SK-N-SH (cell line): ENCODE results near the gene OSBPL7. TPM values are rescaled to one million over a fixed set of nuclear protein-coding genes. Genes with fewer than 3 reads are reported as not detected.

Experiments
- CTCF ChIA-PET: fragments of 300-600, 350-600 bp; formaldehyde crosslinking; extraction: SDS; loops from one replicate; lab custom pipeline; 2021; lab: Yijun Ruan, JAX
- POLR2A ChIA-PET: fragments of 350-600 bp; sonication (Branson Sonifier 250); formaldehyde crosslinking; extraction: SDS; loops from one replicate; lab custom pipeline; 2020; ENCODE audit warnings: antibody characterized with exemption, inconsistent platforms; lab: Yijun Ruan, JAX
- DNase-seq: peaks from one replicate; pipeline ENCODE4 v3.0.0; 2012
- H2AFZ ChIP-seq: fragments of 200-600 bp; sonication (generic); 2 replicates; pipeline ENCODE4 v1.8.1; 2016; ENCODE audit warnings: antibody characterized with exemption, mild to moderate bottlenecking, low read depth
- H3F3A ChIP-seq: fragments of 200-600 bp; sonication (generic); replicated peaks from 2 replicates; pipeline ENCODE3; 2016; ENCODE audit warnings: antibody characterized with exemption, mild to moderate bottlenecking; ENCODE audit not compliant: insufficient read depth
- H3K27ac ChIP-seq, 2 experiments: fragments of 200-500 bp in 1 of 2; fragments of 200-600 bp in 1 of 2; sonication (Bioruptor generic) in 1 of 2; sonication (generic), shearing (Covaris generic) in 1 of 2; 2 replicates each; pipeline versions ENCODE4 v1.5.1 to v1.6.1; 2014 to 2016; ENCODE audit warnings: low read depth in 2 of 2, inconsistent platforms in 1 of 2, low read length in 1 of 2, mild to moderate bottlenecking in 1 of 2, mixed read lengths in 1 of 2
- H3K27me3 ChIP-seq: fragments of 200-600 bp; sonication (generic), shearing (Covaris generic); 2 replicates; pipeline ENCODE4 v1.6.1; 2016; ENCODE audit warnings: mixed run types; ENCODE audit not compliant: insufficient read depth
- H3K36me3 ChIP-seq, 2 experiments: fragments of 200-500 bp in 1 of 2; fragments of 200-600 bp in 1 of 2; sonication (Bioruptor generic) in 1 of 2; sonication (generic) in 1 of 2; replicated peaks in 1 of 2; 2 replicates each; pipeline versions ENCODE3 to v1.5.1; 2014 to 2016; ENCODE audit warnings: low read length in 1 of 2, mild to moderate bottlenecking in 1 of 2; ENCODE audit not compliant: insufficient read depth in 2 of 2, control insufficient read depth in 1 of 2
- H3K4me1 ChIP-seq, 2 experiments: fragments of 200-500 bp in 1 of 2; fragments of 200-600 bp in 1 of 2; sonication (Bioruptor generic) in 1 of 2; sonication (generic), shearing (Covaris generic) in 1 of 2; 2 replicates each; pipeline versions ENCODE4 v1.5.1 to v1.6.1; 2014 to 2016; ENCODE audit warnings: low read depth in 1 of 2, low read length in 1 of 2, mixed run types in 1 of 2; ENCODE audit not compliant: insufficient read depth in 2 of 2, control insufficient read depth in 1 of 2
- H3K4me2 ChIP-seq: fragments of 200-600 bp; sonication (generic), shearing (Covaris generic); 2 replicates; pipeline ENCODE4 v1.6.1; 2017; ENCODE audit warnings: mixed run types
- H3K4me3 ChIP-seq, 2 experiments: fragments of 200-500 bp in 1 of 2; fragments of 200-600 bp in 1 of 2; sonication (Bioruptor generic) in 1 of 2; sonication (generic), shearing (Covaris generic) in 1 of 2; 2 replicates each; pipeline versions ENCODE4 v1.5.1 to v1.8.1; 2014 to 2016; ENCODE audit warnings: low read depth in 2 of 2, inconsistent platforms in 1 of 2, low read length in 1 of 2, mild to moderate bottlenecking in 1 of 2, mixed read lengths in 1 of 2, moderate library complexity in 1 of 2
- H3K79me2 ChIP-seq: fragments of 200-600 bp; sonication (generic); 2 replicates; pipeline ENCODE4 v1.8.1; 2017; ENCODE audit warnings: mild to moderate bottlenecking; ENCODE audit not compliant: insufficient read depth
- H3K9ac ChIP-seq: fragments of 200-600 bp; sonication (generic); 2 replicates; pipeline ENCODE4 v1.6.1; 2017; ENCODE audit warnings: mixed run types
- H3K9me2 ChIP-seq: fragments of 200-600 bp; sonication (generic); 2 replicates; pipeline ENCODE4 v1.6.1; 2017; ENCODE audit warnings: mixed run types
- H3K9me3 ChIP-seq: fragments of 200-600 bp; sonication (generic); 2 replicates; pipeline ENCODE4 v1.6.1; 2017; ENCODE audit warnings: mixed run types, mild to moderate bottlenecking, moderate library complexity
- H4K20me1 ChIP-seq: fragments of 200-600 bp; sonication (generic); 2 replicates; pipeline ENCODE4 v1.6.1; 2017; ENCODE audit warnings: mild to moderate bottlenecking, mixed run types; ENCODE audit not compliant: insufficient read depth
- CTCF ChIP-seq: fragments of 200-600 bp; sonication (generic); IDR thresholded peaks from 2 replicates; pipeline ENCODE4 v1.6.1; 2017; ENCODE audit warnings: antibody characterized with exemption, mild to moderate bottlenecking, moderate library complexity
- EZH2phosphoT487 ChIP-seq: fragments of 200-600 bp; sonication (generic); IDR thresholded peaks from 2 replicates; pipeline ENCODE4 v1.6.1; 2017; ENCODE audit warnings: low read depth, mixed run types, mild to moderate bottlenecking, antibody characterized with exemption, moderate library complexity, borderline replicate concordance
- FOXM1 ChIP-seq: IDR thresholded peaks from 2 replicates; pipeline ENCODE4 v1.4.0; 2012; ENCODE audit warnings: low read depth, mild to moderate bottlenecking
- GATA2 ChIP-seq: sonication (generic); formaldehyde crosslinking; IDR thresholded peaks from 2 replicates; pipeline ENCODE4 v1.5.0; 2020; ENCODE audit warnings: mild to moderate bottlenecking, missing genetic modification reagents
- MAX ChIP-seq: IDR thresholded peaks from 2 replicates; pipeline ENCODE4 v1.4.0; 2012; ENCODE audit warnings: low read depth
- MEF2A ChIP-seq: IDR thresholded peaks from 2 replicates; pipeline ENCODE4 v1.4.0; 2012; ENCODE audit warnings: low read depth, borderline replicate concordance
- MXI1 ChIP-seq: IDR thresholded peaks from 2 replicates; pipeline ENCODE4 v1.6.1; 2012; ENCODE audit warnings: mild to moderate bottlenecking, low read depth, low read length, improper control_type of control experiment
- NFIC ChIP-seq: IDR thresholded peaks from 2 replicates; pipeline ENCODE4 v1.4.0; 2012; ENCODE audit warnings: borderline replicate concordance
- PBX3 ChIP-seq: IDR thresholded peaks from 2 replicates; pipeline ENCODE4; 2012
- RCOR1 ChIP-seq: fragments of 150-350 bp; IDR thresholded peaks from 2 replicates; pipeline ENCODE4 v1.6.1; 2017; ENCODE audit warnings: antibody characterized with exemption, low read length
- REST ChIP-seq: IDR thresholded peaks from 2 replicates; pipeline ENCODE4 v1.6.1; 2012; ENCODE audit warnings: mild to moderate bottlenecking, low read depth, low read length, moderate library complexity
- TAF1 ChIP-seq: IDR thresholded peaks from 2 replicates; pipeline ENCODE4 v1.6.1; 2012; ENCODE audit warnings: low read depth, mild to moderate bottlenecking, low read length, moderate library complexity, borderline replicate concordance
- TEAD4 ChIP-seq: IDR thresholded peaks from 2 replicates; pipeline ENCODE4 v1.4.0; 2012; ENCODE audit warnings: mild to moderate bottlenecking, borderline replicate concordance; ENCODE audit not compliant: insufficient read depth
- USF2 ChIP-seq: fragments of 150-350 bp; IDR thresholded peaks from 2 replicates; pipeline ENCODE4 v1.6.1; 2017; ENCODE audit warnings: antibody characterized with exemption, low read length, low read depth, borderline replicate concordance
- YY1 ChIP-seq: IDR thresholded peaks from 2 replicates; pipeline ENCODE4 v1.4.0; 2012; ENCODE audit warnings: low read depth, mild to moderate bottlenecking
- WGBS: methylation state at CpG from one replicate; pipeline ENCODE4 v1.1.6; 2017; ENCODE audit warnings: low lambda C conversion rate; 5-methylcytosine and 5-hydroxymethylcytosine counted together
- polyA plus RNA-seq, 3 experiments: library from polyadenylated mRNA; depleted of rRNA; stranded (reverse); fragments of >200 nt; gene quantifications; 2 replicates each; pipeline ENCODE4 v1.2.3, GENCODE V29; 2012

The OSBPL7 gene
- polyA plus RNA-seq, 1 of the 3 experiments (the other 2 are of a cell fraction) = 23.7 TPM

- TF ChIP-seq REST (no peak), YY1 (no peak), GATA2 (no peak), NFIC (no peak), MAX (no peak), TEAD4 (no peak), RCOR1 (no peak), EZH2phosphoT487 (no peak), MXI1 (no peak)
- TF ChIP-seq, all 33 proteins: peak for 0
Observed at GRCh38 chr17:47807421-47807820, 14.2 kb downstream of the OSBPL7 start (continued).

- CTCF ChIA-PET = interaction anchor here (1.4 kb wide), 1 partner anchor 63 kb away, joined by 3 read pairs; no protein-coding TSS in a partner anchor
Observed at GRCh38 chr17:47806913-47807255, 14.7 kb downstream of the OSBPL7 start.

More at GRCh38 chr17:47806913-47807255, 14.7 kb downstream of the OSBPL7 start:
- Histone ChIP-seq H3K4me1 (no peaks in the 10 kb centered on the region), H3K4me2 (no peak overlapping the region)
- TF ChIP-seq MEF2A (no peak), FOXM1 (no peak), CTCF (no peak), PBX3 (no peak), RCOR1 (no peak), TAF1 (no peak), USF2 (no peak)
- TF ChIP-seq, all 33 proteins: peak for 0
- no peaks in the 10 kb centered on the region for H3K9me3 ChIP-seq
- H3K9me2 ChIP-seq = no peaks in the 10 kb centered on the region
- H3K27me3 ChIP-seq = 0 out of 2 replicates have a peak, but pooled peaks cover under 1% of the 10 kb centered on the region
- 0 out of 2 replicates have a peak, but pooled peaks cover 6% of the 10 kb centered on the region for H4K20me1 ChIP-seq
- WGBS = 96% methylated on average over 9 of the region's 9 CpGs
- peaks cover 7 to 33% of the 10 kb centered on the region in 2 experiments for H3K36me3 ChIP-seq
- no peak overlapping the region for H3K4me3 ChIP-seq
- H2AFZ ChIP-seq = no peak overlapping the region
- POLR2A ChIA-PET = interaction anchor here (0.6 kb wide), 1 partner anchor 303 kb away, joined by 4 read pairs; no protein-coding TSS in a partner anchor
- H3K9ac ChIP-seq = no peak overlapping the region
- no peak for DNase-seq
- no peaks in the 10 kb centered on the region for H3K79me2 ChIP-seq
- no peak overlapping the region for H3K27ac ChIP-seq
- peaks cover 5% of the 10 kb centered on the region for H3F3A ChIP-seq
